Renal cortex interstitium (tissue), 15 donors: ENCODE results near the gene CEP57. TPM values are rescaled to one million over a fixed set of nuclear protein-coding genes. Genes with fewer than 3 reads are reported as not detected.

Experiments
- DNase-seq, 11 donors: peaks; one replicate each; pipeline ENCODE4 v3.0.0-alpha.2; 2013; ENCODE audit warnings: low read depth in 9 of 11, low spot score in 4 of 11; ENCODE audit errors: extremely low read depth in 1 of 11
- long read RNA-seq, 16 experiments: transcript quantifications; one replicate each; lab custom pipeline, GENCODE V29; 2026
- polyA plus RNA-seq, 3 donors: library from polyadenylated mRNA; unstranded; fragments of 120-200 nt; gene quantifications; one replicate each; pipeline ENCODE4 v1.2.1, GENCODE V29; 2013; ENCODE audit not compliant: insufficient read length in 3 of 3

The CEP57 gene
- polyA plus RNA-seq = 100 to 1,000 TPM in 1 of 3 donors, 10 to 100 TPM in 2; 72.5 to 106 (median 93.7) TPM
- long read RNA-seq, donor 1, transcript CEP57-210 (7 exons, 2,084 nt) = major isoform, 7 of 23 reads
- long read RNA-seq, donor 1, partial matches to known transcripts = 11 of 23 reads
- long read RNA-seq, donor 1, other reads (novel, unspliced or antisense) = 0 of 23 reads
- long read RNA-seq, donor 2, transcript CEP57-210 (7 exons, 2,084 nt) = major isoform, 5 of 9 reads
- long read RNA-seq, donor 2, partial matches to known transcripts = 0 of 9 reads
- long read RNA-seq, donor 2, other reads (novel, unspliced or antisense) = 0 of 9 reads
- long read RNA-seq, donor 3, transcript CEP57-210 (7 exons, 2,084 nt) = minor isoform, 11 of 42 reads
- long read RNA-seq, donor 3, transcript CEP57-209 (3 exons, 2,632 nt) = major isoform, 21 of 42 reads
- long read RNA-seq, donor 3, partial matches to known transcripts = 6 of 42 reads
- long read RNA-seq, donor 3, other reads (novel, unspliced or antisense) = 0 of 42 reads
- long read RNA-seq, donor 4, transcript CEP57-210 (7 exons, 2,084 nt) = minor isoform, 5 of 28 reads
- long read RNA-seq, donor 4, transcript CEP57-209 (3 exons, 2,632 nt) = major isoform, 6 of 28 reads
- long read RNA-seq, donor 4, partial matches to known transcripts = 16 of 28 reads
- long read RNA-seq, donor 4, other reads (novel, unspliced or antisense) = 0 of 28 reads
- long read RNA-seq, donor 5 = 0 reads
- long read RNA-seq, donor 6, transcript CEP57-209 (3 exons, 2,632 nt) = major isoform, 13 of 28 reads
- long read RNA-seq, donor 6, transcript CEP57-210 (7 exons, 2,084 nt) = minor isoform, 11 of 28 reads
- long read RNA-seq, donor 6, partial matches to known transcripts = 0 of 28 reads
- long read RNA-seq, donor 6, other reads (novel, unspliced or antisense) = 0 of 28 reads
- long read RNA-seq, donor 7, transcript CEP57-209 (3 exons, 2,632 nt) = major isoform, 11 of 26 reads
- long read RNA-seq, donor 7, transcript CEP57-210 (7 exons, 2,084 nt) = minor isoform, 6 of 26 reads
- long read RNA-seq, donor 7, transcript CEP57-202 (11 exons, 3,178 nt) = minor isoform, 9 of 26 reads
- long read RNA-seq, donor 7, partial matches to known transcripts = 0 of 26 reads
- long read RNA-seq, donor 7, other reads (novel, unspliced or antisense) = 0 of 26 reads
- long read RNA-seq, donor 8, transcript CEP57-210 (7 exons, 2,084 nt) = major isoform, 18 of 51 reads
- long read RNA-seq, donor 8, transcript CEP57-209 (3 exons, 2,632 nt) = minor isoform, 9 of 51 reads
- long read RNA-seq, donor 8, transcript CEP57-202 (11 exons, 3,178 nt) = minor isoform, 13 of 51 reads
- long read RNA-seq, donor 8, partial matches to known transcripts = 11 of 51 reads
- long read RNA-seq, donor 8, other reads (novel, unspliced or antisense) = 0 of 51 reads
- long read RNA-seq, donor 9, transcript CEP57-202 (11 exons, 3,178 nt) = major isoform, 9 of 24 reads
- long read RNA-seq, donor 9, transcript CEP57-209 (3 exons, 2,632 nt) = minor isoform, 8 of 24 reads
- long read RNA-seq, donor 9, transcript CEP57-210 (7 exons, 2,084 nt) = minor isoform, 7 of 24 reads
- long read RNA-seq, donor 9, partial matches to known transcripts = 0 of 24 reads
- long read RNA-seq, donor 9, other reads (novel, unspliced or antisense) = 0 of 24 reads
- long read RNA-seq, donor 10, transcript CEP57-202 (11 exons, 3,178 nt) = minor isoform, 7 of 53 reads
- long read RNA-seq, donor 10, transcript CEP57-209 (3 exons, 2,632 nt) = major isoform, 18 of 53 reads
- long read RNA-seq, donor 10, transcript CEP57-210 (7 exons, 2,084 nt) = minor isoform, 15 of 53 reads
- long read RNA-seq, donor 10, partial matches to known transcripts = 13 of 53 reads
- long read RNA-seq, donor 10, other reads (novel, unspliced or antisense) = 0 of 53 reads
- long read RNA-seq, donor 11, transcript CEP57-202 (11 exons, 3,178 nt) = minor isoform, 7 of 22 reads
- long read RNA-seq, donor 11, transcript CEP57-209 (3 exons, 2,632 nt) = major isoform, 9 of 22 reads
- long read RNA-seq, donor 11, transcript CEP57-210 (7 exons, 2,084 nt) = minor isoform, 6 of 22 reads
- long read RNA-seq, donor 11, partial matches to known transcripts = 0 of 22 reads
- long read RNA-seq, donor 11, other reads (novel, unspliced or antisense) = 0 of 22 reads
- long read RNA-seq, donor 12, transcript CEP57-209 (3 exons, 2,632 nt) = major isoform, 5 of 9 reads
- long read RNA-seq, donor 12, partial matches to known transcripts = 0 of 9 reads
- long read RNA-seq, donor 12, other reads (novel, unspliced or antisense) = 0 of 9 reads
- long read RNA-seq, donor 13 = 0 reads
- long read RNA-seq, donor 14, transcript CEP57-209 (3 exons, 2,632 nt) = minor isoform, 7 of 31 reads
- long read RNA-seq, donor 14, transcript CEP57-202 (11 exons, 3,178 nt) = minor isoform, 8 of 31 reads
- long read RNA-seq, donor 14, transcript CEP57-210 (7 exons, 2,084 nt) = major isoform, 16 of 31 reads
- long read RNA-seq, donor 14, partial matches to known transcripts = 0 of 31 reads
- long read RNA-seq, donor 14, other reads (novel, unspliced or antisense) = 0 of 31 reads
- long read RNA-seq, donor 15, partial matches to known transcripts = 0 of 6 reads
- long read RNA-seq, donor 15, other reads (novel, unspliced or antisense) = 0 of 6 reads
- long read RNA-seq, donor 16, transcript CEP57-202 (11 exons, 3,178 nt) = minor isoform, 20 of 105 reads
- long read RNA-seq, donor 16, transcript CEP57-210 (7 exons, 2,084 nt) = minor isoform, 14 of 105 reads
- long read RNA-seq, donor 16, transcript CEP57-209 (3 exons, 2,632 nt) = major isoform, 33 of 105 reads
- long read RNA-seq, donor 16, partial matches to known transcripts = 31 of 105 reads
- long read RNA-seq, donor 16, other reads (novel, unspliced or antisense) = 7 of 105 reads

DNA sequence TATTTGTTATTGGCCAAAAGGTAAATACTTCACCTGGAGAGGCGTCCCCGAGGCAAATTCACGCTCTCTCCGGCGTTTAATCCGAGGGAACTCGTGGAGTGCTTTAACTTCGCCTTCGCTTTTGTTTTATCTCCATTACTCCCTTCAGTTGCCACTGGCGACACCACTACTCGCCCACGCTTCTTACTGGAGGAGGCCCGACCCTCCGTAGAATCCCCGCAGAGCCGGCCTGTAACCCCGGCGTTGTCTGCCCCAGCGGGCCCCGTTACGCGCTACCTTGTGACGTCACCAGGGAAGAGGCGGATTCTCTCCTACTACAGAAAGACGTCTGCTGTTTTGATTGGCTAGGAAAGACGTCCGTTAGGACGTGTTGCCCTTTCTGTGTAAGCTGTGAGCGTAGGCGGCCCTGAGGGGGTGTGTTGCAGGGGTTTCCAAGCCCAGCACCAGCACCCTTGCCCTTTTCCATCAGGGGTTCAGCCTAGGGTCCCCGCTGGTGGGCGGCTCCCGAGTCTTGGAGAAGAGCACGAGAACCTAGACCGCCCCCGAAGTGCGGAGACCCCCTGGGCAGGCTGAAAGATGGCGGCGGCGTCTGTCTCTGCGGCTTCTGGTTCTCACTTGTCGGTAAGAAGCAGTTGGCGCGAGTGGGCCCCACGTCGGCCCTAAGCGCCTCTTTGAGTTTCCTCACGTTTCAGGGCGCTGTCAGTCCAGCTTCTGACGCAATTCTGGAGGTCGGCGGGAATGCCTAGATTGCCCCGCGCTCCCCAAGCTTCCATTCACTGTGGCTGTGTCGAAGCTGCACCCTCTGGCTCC lies at the start of gene CEP57:
TSS of gene CEP57 (plus strand) at position 376 of the 810 bp plus-strand sequence. CDS start at position 577, 201 bp downstream.
- peak; percentile 96 to 100 (median 97) for DNase-seq

DNA sequence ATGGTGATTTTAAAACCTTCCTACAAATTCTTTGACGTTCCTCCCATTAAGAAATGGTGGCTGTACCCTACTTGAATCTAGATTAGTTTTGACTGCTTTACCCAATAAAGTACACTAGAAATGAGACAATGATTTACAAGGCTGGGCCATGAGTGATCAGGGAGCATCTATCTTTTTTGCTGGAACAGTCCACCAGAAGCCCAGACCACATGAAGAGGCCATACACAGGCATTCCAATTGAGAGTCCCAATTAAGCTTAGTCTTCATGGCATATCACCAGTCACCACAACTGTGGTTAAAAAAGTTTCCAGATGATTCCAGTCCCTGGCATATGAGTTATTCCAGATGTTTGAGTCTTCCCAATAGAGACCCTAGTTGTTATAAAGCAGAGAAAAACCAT lies 40.2 kb upstream of the CEP57 start:
- no peak for DNase-seq

DNA sequence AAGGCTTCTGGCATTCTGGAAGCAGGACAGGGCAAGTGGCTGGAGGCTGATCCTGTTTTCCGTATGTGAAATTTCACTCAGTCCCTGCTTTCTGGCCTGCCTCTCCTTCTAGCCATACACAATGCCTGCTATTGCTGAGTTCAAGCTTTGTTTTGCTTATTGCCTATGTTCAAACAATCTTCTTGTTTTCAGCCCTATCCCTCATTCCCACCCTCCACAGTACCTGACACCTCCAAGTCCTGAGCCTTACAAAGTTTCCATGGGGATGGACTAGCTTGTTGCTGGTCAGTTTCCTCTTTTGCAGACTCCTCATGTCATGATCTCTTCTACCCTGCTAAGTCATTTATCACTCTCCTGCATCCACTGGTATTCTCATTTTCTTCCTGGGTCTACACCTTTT lies 38.8 kb upstream of the CEP57 start:
- DNase-seq = no peak

DNA sequence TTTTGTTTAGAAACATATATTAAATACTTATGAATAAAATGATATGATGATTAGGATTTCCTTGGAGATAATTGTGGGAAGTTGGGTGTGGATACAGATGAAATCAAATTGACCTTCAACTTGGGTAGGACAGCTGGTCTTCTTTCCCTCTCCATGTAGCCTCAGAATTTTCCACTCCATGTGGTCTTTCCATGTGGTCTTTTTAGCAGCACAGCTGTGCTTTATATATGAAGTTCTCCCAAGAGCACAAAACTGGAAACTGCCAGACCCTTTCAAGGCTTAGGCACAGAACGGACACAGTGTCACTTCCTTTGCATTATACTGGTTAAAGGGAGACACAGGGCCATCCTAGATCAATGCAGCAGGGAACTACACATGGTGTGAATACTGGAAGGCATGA lies 29.4 kb upstream of the CEP57 start:
- DNase-seq = no peak

DNA sequence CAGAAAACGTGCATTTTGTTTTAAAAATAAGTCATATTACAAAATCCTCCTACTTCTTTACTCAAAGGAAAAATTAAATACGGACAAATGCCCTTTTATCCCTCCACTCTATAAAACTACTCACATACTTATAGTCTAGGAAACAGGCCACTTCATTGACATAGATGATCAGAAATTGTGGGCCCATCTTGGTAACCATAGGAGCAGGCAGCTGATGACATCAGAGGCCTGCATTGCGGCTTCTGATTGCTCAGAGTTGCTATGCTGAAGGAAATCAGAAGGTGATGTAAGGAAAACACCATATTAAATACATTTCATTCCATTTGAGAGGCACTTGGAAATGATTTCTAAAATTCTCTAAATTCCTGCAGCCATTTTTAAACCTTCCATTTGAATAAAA lies 27.8 kb upstream of the CEP57 start:
- DNase-seq = no peak

DNA sequence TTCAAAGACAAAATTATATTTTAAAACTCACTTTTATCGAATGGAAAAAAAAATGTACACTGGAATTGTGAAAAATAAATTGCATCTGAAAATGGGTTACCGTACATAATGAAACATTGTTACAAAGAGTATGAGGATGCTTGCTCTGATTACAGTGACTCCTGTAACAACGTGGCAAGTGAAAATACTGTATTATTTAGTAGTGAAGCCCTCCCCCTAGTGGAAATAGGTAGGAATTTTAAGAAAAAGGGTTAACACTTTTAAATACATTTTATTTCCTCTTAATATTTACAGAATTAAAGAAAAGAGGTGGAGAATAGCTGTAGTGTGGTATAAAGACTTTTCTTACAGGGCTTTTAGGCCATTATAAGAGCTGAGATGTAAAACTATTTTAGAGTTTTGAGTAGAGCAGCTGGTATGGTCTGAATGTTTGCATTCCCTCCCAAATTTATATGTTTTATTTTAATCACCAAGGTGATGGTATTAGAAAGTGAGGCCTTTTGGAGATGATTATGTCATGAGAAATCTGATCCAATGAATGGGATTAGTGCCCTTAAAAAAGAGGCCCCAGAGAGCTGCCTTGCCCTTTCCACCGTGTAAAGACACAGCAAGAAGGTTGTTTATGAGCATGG lies 25.9 kb upstream of the CEP57 start:
- peak; percentile 28 to 63 (median 39) for DNase-seq

DNA sequence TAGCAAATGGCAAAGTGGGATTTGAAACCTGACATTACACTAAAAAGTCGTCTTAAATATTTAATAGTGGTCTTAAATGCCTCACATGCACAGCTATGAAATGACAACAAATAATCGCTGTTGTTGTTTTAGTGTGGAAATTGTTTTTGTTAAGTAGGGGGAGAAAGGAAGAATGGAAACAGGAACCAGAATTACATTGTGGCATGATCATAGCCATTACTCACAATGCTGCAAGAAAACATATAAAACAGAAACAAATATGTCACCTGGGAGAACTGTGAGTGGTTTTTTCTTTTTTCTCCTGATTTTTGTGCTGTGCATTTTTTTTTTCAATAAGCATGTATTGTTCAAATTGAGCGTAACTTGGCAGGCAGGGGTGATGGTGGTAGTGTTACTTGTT lies 23.6 kb upstream of the CEP57 start:
- DNase-seq = no peak

DNA sequence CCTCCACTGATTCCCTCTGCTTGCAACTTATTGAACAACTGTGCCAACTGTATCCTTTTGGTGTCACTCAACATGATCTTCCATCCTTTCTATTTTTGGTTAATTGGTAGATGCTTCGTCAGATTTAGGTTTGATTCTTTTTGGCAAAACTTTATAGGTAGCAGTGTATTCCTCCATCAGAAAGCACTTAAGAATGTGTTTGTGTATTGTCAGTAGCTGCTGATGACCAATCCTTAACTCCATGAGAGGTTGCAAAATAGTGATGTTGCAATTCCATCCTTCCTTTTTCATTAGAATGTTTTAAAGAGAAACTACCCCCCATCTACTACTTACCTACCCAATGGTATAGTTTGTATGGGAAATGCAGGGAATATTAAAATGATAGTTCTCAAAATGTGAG lies 22.8 kb upstream of the CEP57 start:
- DNase-seq = no peak

DNA sequence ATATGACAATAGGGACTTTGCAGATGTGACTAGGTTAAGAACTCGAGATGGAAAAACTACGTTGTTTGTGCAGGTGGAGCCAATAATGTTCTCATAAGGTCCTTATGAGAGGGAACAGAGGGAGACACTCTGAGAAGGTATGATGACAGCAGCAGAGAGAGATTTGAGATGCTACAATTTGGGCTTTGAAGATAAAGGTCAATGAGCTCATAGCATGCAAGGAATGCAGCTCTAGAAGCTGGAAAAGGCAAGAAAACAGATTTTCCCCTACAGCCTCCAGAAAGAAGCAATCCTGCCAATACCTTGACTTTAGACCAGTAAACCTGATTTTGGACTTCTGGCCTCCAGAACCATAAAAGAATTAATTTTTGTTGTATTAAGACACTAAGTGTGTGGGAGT lies 21.8 kb upstream of the CEP57 start:
- no peak for DNase-seq

DNA sequence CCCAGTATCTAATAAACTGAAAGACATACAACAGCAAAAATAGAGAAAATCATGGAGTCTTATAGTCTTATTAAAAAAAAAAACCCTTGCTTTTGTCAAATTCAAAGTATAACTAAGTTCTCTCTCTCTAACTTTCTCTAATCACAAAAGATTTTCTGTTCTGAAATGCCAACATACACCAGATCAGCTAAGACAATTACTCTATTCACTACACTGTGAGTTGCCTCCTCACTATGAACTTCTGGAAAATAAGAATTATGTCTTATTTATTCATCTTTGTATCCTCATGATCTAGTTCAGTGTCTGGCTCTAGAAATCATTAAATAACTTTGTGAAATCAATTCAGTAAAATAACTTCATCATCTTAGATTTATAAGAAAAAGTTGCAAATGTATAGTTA lies 13.4 kb upstream of the CEP57 start:
- no peak for DNase-seq

DNA sequence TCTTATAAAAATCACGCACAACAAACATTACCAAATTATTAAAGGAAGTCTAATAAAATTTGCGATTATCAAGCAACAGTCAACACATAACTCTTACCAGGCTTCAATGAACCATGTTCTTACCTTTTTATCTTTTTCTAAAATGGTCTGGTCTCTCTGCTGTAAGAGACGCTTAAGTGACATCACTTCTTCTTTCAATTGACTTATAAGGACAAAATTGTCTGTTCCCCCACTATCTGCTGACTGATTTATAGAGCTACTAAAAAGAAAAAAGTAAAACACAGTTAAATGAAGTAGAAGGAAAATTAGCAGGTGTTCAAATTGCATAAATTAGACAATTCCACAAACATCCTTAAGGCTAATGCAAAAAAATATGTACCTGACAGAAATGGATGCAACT lies 11.6 kb upstream of the CEP57 start:
- no peak for DNase-seq

DNA sequence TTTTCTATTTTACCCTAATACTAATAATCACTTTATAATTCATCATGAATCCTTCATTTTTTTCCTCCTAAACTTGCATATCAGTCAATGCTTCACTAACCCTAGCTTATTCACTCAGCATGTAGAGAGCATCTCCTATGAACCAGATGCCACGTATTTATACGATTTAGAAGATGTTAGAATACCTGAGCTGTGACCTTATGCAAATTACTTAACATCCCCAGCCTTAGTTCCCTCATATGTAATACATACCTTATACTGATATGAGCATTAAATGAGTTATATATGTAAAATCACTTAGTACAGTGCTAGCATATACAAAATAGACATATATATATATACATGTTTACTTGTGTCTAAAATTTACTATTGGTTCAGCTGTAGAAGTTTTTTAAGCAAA lies 9.8 kb upstream of the CEP57 start:
- DNase-seq = no peak

DNA sequence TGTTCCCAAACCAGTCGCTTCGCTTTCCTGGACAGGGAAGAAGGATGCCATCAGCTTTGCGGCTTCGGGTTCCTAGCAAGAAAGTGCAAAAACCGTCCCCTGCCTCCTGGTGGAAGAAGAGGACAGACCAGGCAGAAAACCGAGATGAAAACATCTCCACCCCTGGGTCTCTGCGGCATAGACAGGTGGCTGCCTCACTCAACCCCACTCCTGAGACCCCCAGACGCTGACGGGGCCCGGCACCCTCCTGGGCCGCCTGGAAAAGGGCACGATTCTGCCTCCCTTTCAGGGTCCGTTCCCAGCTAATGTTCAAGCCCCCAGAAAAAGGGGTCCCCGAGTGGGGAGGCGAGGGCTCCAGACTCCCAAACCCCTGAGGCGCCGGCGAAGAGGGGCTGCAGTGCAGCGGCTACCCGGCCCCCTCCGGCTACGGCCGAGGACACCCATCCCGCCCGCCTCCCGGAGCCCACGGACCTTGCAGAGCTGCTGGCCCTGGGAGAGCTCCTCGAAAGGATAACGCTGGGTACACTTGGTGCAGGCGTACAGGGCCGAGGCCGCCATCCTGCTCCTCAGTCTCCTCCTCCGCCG lies 1.3 kb upstream of the CEP57 start:
- DNase-seq = peak in 7 of 11 donors; percentile 12 to 48 (median 38)

DNA sequence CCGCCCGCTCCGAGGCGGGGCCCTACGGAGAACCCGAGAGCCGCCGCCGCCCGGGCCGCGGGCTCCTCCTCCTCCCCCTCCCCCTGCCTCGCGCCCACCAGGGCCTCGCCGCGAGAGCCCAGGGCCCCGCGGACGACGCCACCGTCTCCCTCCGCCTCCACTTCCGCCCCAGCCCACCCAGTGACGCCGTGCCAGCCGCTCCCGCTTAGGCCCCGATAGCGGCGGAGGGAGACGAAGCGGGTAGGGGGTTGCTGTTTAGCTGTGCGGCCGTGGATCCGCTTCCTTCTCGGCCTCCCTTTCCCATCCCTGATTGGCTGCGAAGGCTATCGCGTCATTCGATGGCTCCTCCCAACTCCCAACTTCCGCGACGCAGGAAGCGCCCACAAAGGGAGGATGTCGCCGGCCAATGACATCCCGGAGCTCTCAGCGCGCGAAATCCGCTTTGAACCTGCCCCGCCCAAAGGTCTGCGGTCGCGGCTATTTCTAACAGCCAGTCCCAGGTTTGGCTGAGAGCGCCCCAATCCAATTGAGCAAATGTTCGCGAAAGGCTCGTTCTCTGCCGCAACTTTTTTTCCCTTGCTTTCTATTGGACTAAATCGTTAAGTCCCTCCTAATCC lies 684 bp upstream of the CEP57 start, which contains the start of gene FAM76B:
TSS of gene FAM76B (minus strand) at position 277 of the 617 bp plus-strand sequence. CDS start 304 bp downstream, outside the sequence.
- DNase-seq = peak; percentile 98 to 99 (median 99)
